ENCODE measurements around the gene SSR1. TPM values are rescaled to one million over a fixed set of nuclear protein-coding genes. Genes with fewer than 3 reads are reported as not detected.
A peak's percentile ranks its signal among the peaks of the same experiment; 100 is the strongest.

The SSR1 gene
- total RNA-seq, 1 experiment from 2014 or later: 102 TPM

GRCh38 chr6:7241160-7241559, 71.8 kb downstream of the SSR1 start:
- no CpG with 5 or more reads among the region's 10 CpGs for WGBS (ENCODE audit: extremely low coverage, insufficient read length, low lambda C conversion rate)
- H3K4me2 ChIP-seq (ENCODE audit: insufficient read depth, insufficient read length, low read length): no peak overlapping the region

More at GRCh38 chr6:7241160-7241559, 71.8 kb downstream of the SSR1 start:
- H3K27me3 Mint-ChIP-seq (ENCODE audit: low read depth): no peaks in the 10 kb centered on the region
- no peak overlapping the region for H3K56ac ChIP-seq (ENCODE audit: insufficient read length, low read depth, low read length)
- H3K23me2 ChIP-seq (ENCODE audit: insufficient read length, low read depth, low read length, poor library complexity, severe bottlenecking): no peaks in the 10 kb centered on the region
- TF ChIP-seq, protein P1, sequence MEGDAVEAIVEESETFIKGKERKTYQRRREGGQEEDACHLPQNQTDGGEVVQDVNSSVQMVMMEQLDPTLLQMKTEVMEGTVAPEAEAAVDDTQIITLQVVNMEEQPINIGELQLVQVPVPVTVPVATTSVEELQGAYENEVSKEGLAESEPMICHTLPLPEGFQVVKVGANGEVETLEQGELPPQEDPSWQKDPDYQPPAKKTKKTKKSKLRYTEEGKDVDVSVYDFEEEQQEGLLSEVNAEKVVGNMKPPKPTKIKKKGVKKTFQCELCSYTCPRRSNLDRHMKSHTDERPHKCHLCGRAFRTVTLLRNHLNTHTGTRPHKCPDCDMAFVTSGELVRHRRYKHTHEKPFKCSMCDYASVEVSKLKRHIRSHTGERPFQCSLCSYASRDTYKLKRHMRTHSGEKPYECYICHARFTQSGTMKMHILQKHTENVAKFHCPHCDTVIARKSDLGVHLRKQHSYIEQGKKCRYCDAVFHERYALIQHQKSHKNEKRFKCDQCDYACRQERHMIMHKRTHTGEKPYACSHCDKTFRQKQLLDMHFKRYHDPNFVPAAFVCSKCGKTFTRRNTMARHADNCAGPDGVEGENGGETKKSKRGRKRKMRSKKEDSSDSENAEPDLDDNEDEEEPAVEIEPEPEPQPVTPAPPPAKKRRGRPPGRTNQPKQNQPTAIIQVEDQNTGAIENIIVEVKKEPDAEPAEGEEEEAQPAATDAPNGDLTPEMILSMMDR (conservative IDR thresholded peaks at IDR 0.05): no peak
- no peak overlapping the region for H2BK15ac ChIP-seq (ENCODE audit: low read depth, low read length)
- peaks cover under 1 to 4% (median 3%) of the 10 kb centered on the region in 3 experiments; a peak in 5 of 7 replicates for H3K36me3 Mint-ChIP-seq (ENCODE audit: insufficient read depth in 1 of 3, low read depth in 3 of 3)
- H3K79me1 ChIP-seq (ENCODE audit: insufficient read depth, low read depth, low read length, poor library complexity, severe bottlenecking): no peaks in the 10 kb centered on the region
- no peak overlapping the region for H4K5ac ChIP-seq (ENCODE audit: insufficient read length, low read depth, low read length)
- peak overlapping the region in 1 of 3 experiments; percentile 40; a peak in 4 of 7 replicates for H3K27ac Mint-ChIP-seq
- DNase-seq: no peak
- H3K14ac ChIP-seq (ENCODE audit: insufficient read depth, low read length): no peak overlapping the region
- no peak overlapping the region for H4K91ac ChIP-seq (ENCODE audit: insufficient read length, low read depth, low read length)
- no peak overlapping the region for H2BK5ac ChIP-seq (ENCODE audit: insufficient read length, low read length)
- H3T11ph ChIP-seq (ENCODE audit: low read length): no peak overlapping the region
- H3K27me3 ChIP-seq (ENCODE audit: insufficient read depth, low read length): no peaks in the 10 kb centered on the region
- no peak overlapping the region for H2BK12ac ChIP-seq (ENCODE audit: insufficient read length, low read depth, low read length)
- H4K20me1 ChIP-seq (ENCODE audit: control insufficient read depth, insufficient read depth, insufficient read length): no peaks in the 10 kb centered on the region
- no peak overlapping the region for H3K9ac ChIP-seq (ENCODE audit: extremely low read depth, insufficient read length, low read length)
- H3K9me3 Mint-ChIP-seq: no peaks in the 10 kb centered on the region
- no peaks in the 10 kb centered on the region for H3K79me2 ChIP-seq (ENCODE audit: insufficient read depth, low read length)
- no peak overlapping the region for H3K4me3 Mint-ChIP-seq
- H2AFZ ChIP-seq (ENCODE audit: low read length): no peak overlapping the region
- H2BK120ac ChIP-seq (ENCODE audit: low read depth, low read length, poor library complexity, severe bottlenecking): no peak overlapping the region
- no peaks in the 10 kb centered on the region for H3K9me3 ChIP-seq (ENCODE audit: control insufficient read depth, low read depth, low read length)
- H3K18ac ChIP-seq (ENCODE audit: insufficient read length, low read depth, low read length): no peak overlapping the region
- peaks cover 15% of the 10 kb centered on the region for H3K4me1 ChIP-seq (ENCODE audit: insufficient read depth, low read length)
- H2BK20ac ChIP-seq (ENCODE audit: low read depth, low read length, poor library complexity, severe bottlenecking): no peak overlapping the region
- no peak overlapping the region for H3K27ac ChIP-seq (ENCODE audit: insufficient read length, low read depth, low read length)
- peaks cover 36 to 40% of the 10 kb centered on the region in 2 experiments for H3K4me1 Mint-ChIP-seq
- H3K4ac ChIP-seq (ENCODE audit: low read depth, low read length): no peak overlapping the region
- no peak overlapping the region for H2AK5ac ChIP-seq (ENCODE audit: insufficient read length, low read length)
- H4K8ac ChIP-seq (replicated peaks; ENCODE audit: insufficient read length, low read depth, low read length): no peak overlapping the region
- H3K23ac ChIP-seq (ENCODE audit: insufficient read length, low read depth, low read length): no peak overlapping the region

Measured in H9 (cell line).